Measurements from ENCODE around the gene ATXN3.

The ATXN3 gene

DNA sequence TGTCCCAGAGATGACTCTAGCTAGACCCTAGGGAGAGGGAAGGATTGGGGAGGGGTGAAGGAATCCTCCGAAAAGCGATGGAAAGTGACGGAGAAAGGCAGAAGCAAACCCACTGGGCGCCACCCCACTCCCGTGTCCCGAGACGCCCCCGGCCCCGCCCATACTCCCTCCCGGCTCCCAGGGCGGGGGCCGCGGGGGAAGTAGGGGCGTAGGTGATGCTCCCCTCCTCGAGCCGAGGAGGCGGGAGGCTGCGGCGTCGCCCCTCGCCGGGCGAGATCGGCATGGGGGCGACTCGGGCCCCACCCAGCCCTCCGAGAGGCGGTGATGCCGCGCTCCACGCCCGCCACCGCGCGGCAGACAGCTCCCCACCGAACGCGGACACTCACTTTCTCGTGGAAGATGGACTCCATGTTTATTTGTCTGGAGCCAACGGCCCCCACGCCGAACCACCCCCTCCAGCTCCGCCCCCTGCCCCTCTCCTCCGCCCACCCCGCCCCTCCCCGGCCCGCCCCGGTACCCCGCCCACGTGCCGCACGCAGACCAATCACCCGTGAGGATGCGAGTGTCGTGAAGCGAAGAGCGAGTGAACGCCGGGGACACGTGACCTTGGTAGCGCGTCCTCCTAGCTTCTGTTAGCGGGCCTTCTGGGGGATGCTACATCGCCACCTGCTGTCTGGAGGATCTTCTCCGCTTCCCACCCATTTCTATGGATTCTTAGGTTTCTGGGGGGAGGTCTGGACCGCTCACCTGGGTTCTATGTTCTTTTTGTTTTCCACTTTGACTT is at the start of gene ATXN3:
TSS of gene ATXN3 (minus strand) at position 440 of the 784 bp plus-strand sequence. CDS start at position 410, 30 bp downstream.
- DNase-seq, result peak; percentile 96

DNA sequence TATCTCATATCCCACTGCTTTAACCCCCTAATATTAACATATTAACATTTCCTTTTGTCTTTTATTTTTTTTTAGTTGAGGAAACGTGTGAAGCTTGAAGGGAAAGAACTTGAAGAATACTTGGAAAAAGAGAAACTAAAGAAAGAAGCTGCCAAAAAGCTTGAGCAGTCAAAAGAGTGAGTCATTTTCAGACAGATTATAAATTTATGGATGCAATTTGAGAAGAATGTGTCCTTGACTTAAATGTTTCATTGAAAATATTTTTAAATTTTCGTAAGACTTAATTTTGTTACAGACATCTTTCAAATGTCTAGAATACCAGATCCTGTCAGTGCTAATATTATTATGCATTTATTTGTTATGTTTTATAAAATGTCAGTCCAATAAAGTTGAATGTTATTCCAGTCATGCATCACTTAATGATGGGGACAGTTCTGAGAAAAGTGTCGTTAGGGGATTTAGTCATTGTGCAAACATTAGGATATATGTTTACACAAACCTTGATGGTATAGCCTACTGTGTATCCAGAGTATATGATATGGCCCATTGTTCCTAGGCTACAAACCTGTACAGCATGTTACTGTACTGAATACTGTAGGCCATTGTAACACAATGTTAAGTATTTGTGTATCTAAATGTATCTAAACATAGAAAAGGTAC is 48.0 kb upstream of the ATXN3 start:
- DNase-seq, result no peak

DNA sequence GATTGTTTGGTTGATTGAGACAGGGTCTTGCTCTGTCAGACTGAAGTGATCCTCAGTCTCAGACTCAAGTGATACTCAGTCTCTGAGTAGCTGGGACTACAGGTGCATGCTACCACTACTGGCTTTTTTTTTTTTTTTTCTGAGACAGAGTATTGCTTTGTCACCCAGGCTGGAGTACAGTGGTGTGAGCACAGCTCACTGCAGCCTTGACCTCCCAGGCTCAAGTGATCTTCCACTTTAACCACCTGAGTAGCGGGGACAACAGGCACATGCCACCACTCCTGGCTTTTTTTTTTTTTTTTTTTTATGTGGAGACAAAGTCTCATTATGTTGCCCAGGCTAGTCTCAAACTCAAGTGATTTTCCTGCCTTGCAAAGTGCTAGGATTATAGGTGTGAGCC is 47.2 kb upstream of the ATXN3 start:
- no peak for DNase-seq

DNA sequence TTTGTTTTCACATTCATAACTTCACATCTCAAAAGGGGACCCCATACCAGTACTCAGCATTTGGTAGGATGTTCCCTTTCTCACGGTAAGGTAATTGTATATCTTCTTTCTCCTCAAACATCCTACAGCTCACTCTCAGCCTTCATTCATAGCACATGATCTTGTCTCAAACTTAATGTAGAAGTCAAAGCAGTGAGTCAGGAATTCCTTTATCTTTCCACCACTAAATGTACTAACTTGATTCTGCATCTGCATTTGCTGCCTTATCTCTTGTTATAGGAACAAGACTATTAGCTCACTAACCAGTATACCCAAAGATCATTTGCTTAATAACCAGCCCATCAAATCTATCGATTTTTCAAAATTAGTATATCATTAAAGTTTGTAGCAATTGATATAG is 38.3 kb upstream of the ATXN3 start:
- DNase-seq, result no peak

DNA sequence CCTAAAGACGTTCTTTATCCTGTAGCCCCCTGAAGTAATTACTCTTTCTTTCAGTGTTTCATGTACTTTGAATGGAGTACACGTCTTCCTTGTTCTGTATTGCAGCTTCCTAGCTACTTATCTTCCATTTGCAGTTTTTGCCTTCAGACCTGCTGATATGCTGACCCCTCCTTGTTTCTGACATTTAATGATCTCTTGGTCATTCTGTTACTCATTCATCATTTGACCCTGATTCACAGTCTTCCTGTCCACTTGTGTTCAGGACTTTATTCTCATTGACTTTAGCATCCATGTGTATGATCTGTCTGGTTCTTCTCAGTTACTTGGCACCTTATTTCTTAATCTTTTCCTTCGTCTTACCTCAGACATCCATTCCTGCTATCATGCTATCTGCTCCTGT is 37.6 kb upstream of the ATXN3 start:
- DNase-seq, result no peak

DNA sequence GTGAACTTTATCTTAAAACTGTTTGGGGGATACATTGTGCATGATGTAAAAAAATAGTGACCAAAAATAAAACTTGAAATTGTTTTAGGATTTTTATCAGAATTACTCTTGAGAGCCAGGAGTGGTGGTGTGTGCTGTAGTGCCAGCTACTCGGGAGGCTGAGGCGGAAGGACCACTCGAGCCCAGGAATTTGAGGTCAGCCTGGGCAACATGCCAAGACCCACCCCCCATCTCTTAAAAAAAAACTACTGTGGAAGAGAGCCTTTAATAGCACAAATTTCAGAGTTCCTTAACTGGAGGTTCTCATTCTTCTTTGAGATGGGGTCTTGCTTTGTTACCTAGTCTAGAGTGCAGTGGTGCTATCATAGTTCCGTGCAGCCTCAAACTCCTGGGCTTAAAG is 36.9 kb upstream of the ATXN3 start:
- no peak for DNase-seq

DNA sequence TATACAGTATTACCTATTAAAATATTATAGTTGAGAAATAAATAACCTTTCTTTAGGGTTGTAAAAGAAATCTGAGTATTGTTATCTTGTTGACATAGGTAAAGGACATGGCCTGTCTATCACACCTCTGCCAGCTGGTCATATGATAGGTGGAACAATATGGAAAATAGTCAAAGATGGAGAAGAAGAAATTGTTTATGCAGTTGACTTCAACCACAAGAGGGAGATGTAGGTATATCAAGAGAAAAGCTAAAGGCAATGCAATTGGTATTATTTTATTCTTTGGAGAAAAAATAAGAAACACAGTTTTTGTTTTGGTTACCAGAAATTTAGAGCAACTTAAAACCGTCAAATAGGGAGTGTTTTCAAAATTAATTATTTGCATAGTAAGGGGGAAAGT is 28.9 kb upstream of the ATXN3 start:
- no peak for DNase-seq

DNA sequence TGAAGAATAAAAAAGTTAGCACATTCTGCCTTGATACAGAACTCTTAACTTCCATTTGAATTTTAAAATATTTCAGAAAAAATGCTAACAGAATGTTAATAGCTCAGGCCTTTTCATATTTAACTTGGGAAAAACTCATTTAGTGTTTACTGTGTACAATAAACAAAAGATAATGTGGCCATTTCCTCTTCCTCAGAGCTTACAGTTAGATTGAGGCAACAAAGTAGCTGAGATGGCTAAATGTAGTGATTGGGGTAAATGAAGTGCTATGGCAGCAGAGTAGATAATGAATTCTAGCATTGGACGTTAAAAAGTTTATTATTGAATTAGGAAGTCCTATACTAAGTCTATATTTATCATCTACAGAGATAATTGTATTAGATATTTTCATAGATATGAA is 28.1 kb upstream of the ATXN3 start:
- no peak for DNase-seq

DNA sequence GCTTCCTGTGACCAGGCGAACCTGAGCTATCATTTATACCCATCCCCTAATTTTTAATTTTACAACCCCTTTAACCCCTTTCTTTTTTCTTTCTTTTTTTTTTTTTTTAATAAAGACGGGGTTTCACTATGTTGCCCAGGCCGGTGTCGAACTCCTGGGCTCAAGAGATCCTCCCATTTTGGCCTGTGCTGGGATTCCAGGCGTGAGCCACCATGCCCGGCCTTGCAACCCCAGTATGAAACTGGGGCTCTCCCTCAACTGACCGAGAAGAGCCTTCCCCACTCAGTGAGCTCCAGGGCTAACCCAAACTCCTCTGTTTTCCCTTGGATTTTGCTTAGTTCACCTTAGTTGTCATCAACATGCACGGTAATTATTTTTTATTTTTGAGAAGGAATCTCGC is 16.4 kb upstream of the ATXN3 start:
- no peak for DNase-seq

DNA sequence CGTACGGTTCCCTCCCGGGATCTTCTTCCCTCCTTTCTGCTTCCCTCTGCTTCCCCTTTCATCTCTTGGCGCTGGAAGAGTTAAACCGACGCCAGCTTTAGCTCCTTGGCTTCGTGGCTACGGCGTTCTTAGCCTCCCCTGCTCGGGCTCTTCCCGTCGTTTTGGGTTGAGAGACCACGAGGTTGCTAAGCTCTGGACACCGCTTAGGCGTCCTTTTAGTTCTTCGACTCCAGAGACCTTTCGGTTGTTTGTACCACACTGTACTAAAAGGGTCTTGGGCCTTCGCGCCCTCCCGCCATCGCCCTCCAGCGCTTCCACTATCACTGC is 15.9 kb upstream of the ATXN3 start:
- no peak for DNase-seq

DNA sequence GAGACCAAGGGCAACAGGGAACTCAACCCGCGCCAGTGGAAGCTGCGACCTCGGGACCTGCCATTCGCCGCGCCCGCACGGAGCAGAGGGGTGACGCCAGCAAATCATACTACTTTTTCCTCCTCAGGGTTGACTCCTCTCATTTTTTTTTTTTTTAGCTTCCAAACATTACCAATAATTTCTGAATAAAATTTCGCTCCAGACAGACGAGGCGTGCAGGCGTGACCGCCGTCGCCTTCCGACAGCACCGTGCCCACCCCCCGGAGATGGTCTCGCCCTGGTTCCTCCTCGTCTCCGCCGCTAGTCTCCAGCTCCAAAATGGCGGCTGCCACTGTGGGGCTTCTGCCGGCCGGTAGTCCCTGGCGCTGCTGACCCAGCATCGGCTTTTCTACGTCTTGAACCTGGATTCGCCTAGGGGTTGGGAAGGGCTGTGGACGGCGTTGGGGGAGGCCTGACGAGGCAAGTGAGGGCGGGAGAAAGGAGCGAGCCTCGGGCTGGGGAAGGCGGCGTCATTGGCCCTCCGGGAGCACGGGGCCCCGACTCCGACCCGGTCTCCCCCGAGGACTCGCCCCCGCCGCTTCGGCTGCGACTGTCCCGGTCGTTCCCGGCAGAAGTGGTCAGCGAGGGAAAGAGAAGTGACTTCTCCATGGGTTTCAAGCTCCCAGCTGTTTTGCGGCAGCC is 15.4 kb upstream of the ATXN3 start, which contains the start of the genes CPSF2 and NDUFB1:
TSS of gene CPSF2 (plus strand) at position 300 of the 681 bp plus-strand sequence. CDS start 9,016 bp downstream, outside the sequence.
TSS of gene NDUFB1 (minus strand) at position 37 of the 681 bp plus-strand sequence. CDS start 4,069 bp downstream, outside the sequence.
- peak; percentile 94 for DNase-seq

DNA sequence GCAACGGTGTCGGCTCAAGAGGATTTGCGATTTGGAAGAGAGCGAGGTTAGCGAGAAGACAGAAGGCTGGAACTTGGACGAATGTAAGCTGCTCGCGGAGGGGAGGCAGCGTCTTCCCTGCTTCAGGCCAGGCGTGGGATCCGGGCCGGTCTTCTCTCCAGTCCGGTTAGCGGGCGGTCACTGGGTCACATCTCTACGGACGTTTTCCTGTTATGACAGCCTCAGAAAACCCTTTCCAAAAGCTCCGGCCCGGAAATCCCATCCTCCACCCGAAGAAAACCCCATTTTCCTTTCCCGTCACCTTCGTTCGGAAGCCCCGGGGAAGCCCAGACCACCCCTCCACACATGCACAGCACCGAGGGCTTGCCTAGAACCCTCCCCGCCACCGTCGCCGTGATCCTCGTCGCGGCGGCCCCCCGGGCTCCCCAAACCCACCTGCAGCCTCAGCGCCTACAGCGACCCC is 14.9 kb upstream of the ATXN3 start:
- no peak for DNase-seq

DNA sequence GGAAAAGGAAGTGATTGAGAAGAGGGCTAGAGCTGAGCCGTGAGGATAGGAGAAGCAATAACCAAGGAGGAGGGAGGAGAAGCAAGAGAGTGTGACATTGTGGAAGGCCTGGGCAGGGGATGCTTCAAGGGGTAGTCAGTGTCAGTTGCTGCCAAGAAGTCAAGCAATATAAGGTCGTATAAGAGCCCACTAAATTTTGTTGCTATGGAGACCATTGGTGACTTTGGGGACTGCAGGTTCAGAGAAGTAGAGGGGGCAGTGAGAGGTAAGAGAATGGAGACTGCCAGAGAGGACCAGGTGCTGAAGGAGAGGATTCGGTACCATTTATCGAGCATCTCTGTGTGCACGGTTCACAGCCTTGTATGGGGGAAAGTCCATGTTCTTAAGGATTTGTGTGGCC is 3.1 kb upstream of the ATXN3 start:
- no peak for DNase-seq

DNA sequence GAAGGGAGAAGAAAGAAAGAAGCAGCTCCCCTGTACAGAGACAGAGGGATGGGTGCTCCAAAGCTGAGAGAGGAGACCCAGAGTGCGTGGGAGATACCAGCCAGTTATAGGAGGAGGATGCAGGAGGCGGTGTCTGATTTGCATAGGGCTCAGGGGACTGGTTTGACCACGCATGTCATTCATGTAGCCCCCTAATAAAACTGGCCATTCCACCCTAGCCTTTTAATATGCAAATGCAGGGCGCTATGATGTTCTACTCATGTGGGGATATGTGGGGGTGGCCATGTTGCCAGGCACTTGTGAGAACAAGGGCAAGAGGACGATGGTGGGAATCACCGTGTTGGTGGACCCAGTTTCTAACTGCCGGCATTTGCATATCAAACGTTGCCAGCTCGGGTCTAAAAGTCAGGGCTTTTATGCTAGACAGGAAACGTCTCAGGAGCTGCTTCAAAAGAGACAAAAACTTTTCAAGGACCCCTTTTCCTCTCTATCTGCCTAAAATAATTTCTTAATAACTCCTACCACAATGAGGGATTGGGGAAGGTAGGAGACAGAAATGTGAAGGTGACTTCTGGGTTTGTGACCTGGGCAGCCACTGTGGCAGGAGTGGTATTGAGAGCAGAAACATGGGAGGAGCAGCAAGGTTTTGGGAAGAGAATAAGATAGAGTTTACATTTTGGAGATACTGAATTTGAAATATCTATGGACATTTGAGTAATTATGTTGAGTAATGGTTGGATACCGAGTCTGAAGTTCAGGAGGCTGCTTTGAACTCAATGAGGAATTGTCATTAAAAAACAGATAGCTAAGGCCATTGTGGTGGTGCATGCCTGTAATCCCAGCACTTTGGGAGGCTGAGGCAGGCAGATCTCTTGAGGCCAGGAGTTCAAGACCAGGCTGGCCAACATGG is 2.2 kb upstream of the ATXN3 start:
- peak; percentile 59 for DNase-seq

DNA sequence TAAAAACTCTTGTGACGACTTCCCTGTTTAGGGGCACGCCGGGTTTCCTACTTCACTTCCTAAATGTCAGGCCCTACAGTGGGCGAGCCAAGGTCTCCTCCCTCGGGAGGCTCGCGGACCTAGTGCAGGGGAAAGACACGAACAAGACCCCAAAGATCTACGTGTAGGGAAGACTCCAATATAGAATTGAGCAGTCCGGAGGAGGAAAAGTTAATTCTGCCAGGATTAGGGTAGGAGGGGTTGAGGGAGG is 564 bp downstream of the ATXN3 start:
- DNase-seq, result peak; percentile 60

DNA sequence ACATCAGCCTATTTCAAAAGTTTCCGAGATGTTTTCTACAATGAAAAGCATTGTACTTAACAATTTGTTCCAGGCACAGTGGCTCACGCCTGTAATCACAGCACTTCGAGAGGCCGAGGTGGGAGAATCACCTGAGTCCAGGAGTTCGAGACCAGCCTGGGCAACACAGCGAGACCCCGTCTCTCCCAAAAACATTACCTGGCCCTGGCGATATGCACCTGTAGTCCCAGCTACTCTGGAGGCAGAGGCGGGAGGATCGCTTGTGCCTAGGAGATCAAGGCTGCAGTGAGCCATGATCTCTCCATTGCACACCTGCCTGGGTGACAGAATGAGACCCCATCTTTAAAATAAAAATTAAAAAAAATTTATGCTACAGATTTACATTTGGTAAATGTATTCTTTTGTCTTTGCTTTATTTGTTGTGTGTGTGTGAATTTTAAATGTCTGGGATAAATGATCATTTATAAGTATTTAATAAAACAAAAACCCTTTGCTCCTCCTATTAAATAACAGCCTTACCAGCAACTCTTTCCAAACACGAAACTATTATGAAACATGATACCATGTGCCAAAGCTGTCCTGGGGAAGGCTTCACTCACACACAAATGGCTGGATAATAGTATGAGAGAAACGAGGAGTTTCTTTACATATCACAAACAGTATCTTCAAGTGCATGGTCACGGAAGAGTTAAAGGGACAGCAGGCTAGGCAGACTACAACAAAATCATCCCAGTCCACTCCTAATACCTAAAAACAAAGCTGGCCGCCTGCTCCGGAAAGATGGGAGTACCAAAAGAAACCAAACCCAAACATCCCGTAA is 1.1 kb downstream of the ATXN3 start:
- DNase-seq, result no peak

DNA sequence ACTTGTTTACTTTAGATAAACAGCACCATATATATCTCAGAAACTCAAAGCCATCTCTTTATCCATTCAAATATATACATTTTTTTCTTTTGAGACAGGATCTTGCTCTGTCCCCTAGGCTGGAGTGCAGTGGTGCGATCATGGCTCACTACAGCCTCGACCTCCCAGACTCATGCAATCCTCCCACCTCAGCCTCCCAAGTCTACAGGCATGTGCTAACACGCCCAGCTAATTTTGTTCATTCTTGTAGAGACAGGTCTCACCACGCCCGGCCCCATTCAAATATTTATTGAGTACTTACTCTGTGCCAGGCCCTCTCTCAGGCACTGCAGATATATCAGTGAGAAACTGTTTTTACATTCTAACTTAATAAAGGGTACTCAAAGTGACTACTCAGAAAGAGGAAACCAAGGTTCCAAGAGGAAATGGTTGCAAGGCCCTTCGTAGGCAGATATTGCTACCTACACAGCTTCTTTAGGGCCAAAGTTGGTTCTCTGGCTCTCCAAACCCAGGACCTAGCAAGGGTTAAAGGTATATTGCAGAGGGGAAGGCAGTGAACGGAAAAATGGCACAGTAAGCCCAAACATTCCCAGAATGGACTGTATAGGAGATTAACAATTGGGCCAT is 2.9 kb downstream of the ATXN3 start:
- no peak for DNase-seq

DNA sequence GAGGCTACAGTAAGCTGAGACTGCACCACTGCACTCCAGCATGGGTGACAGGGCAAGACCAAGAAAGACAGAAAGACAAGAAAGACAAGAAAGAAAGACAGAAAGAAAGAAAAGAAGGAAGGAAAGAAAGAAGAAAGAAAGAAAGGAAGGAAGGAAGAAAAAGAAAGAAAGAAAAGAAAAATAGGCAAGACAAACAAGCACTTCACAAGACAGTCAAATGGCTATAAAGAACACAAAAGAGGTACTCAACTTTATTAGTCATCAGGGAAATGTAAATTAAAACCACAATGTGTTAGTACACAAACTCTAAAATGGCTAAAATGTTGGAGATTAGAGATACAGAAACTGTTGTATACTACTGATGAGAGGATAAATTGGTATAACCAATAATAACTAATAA is 6.6 kb downstream of the ATXN3 start:
- no peak for DNase-seq

DNA sequence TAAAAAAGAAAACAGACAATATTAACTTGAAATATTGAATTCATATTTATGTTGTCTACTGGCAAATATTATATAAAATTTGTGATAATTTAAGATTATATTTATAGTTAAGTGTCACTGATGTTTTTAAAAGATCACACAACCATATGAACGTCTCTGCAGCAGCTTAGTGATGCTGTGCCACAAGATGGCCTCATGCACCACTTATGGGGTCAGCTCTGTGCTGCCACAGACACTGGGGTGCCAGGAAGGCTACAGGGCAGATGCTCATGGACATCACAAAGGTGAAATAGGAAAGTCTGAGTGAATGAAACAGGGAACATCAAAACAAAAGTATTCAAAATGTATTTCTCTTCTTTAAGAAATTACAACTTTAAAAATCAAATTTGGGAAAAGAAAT is 13.1 kb downstream of the ATXN3 start:
- no peak for DNase-seq

DNA sequence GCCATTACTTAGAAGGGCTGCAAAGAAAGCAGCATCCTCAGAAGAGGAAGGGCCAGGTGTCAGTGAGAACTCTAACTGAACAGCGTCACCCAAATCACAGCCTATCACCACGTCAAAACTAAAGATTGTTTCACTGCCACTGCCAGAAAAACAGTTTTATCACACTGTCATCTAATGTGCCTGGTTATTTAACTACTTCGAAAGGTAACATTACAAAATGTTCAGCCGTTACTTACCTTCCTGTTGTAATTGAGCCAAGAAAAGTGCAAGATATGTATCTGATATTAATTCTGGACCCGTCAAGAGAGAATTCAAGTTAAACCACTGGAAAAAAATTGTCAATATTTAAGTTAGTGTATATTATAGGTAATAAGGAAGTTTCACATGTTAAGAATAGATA is 17.9 kb downstream of the ATXN3 start:
- no peak for DNase-seq

DNA sequence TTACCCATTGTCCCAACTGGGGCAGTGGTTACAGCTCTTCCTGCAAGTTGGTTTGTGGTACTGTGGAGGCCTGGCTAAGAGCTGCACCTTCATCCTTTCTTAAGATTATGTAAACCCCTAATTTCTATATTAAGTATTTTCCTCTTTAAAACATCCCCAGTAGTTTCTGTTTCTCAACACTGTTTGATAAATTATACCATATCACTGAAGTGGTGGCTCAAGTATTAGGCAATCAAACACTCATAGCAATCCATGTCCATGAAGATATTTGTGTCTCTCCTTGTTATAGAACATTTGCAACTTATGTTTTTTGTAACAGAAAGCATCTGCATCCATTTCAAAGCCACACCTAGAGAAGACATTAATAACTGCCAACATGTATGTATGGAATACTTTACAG is 31.8 kb downstream of the ATXN3 start:
- no peak for DNase-seq

All from activated CD8-positive, alpha-beta memory T cell treated with anti-CD3 and anti-CD28 coated beads, Interleukin-2, amount 50 U/mL, for 48 hours (primary cell).